Activated CD8-positive, alpha-beta T cell treated with anti-CD3 and anti-CD28 coated beads, Interleukin-2, amount 10 ng/mL, durations not matched to agents 7 days and 5 days (primary cell): ENCODE results near the gene PNMA6E. TPM values are rescaled to one million over a fixed set of nuclear protein-coding genes. Genes with fewer than 3 reads are reported as not detected.

Experiments used
- ATAC-seq: fragments of 150-1000 bp; cut with Tn5 transposase; one replicate; pipeline ENCODE4 v1.10.0; 2021; ENCODE audit warnings: moderate library complexity
- CTCF ChIA-PET: fragments of 350-600 bp; sonication (Branson Sonifier 250); formaldehyde crosslinking; loops from one replicate; lab custom pipeline; 2021; ENCODE audit warnings: antibody characterized with exemption; lab: Charles Lee
- POLR2A ChIA-PET: fragments of 350-600 bp; sonication (Branson Sonifier 250); formaldehyde crosslinking; loops from one replicate; lab custom pipeline; 2021; ENCODE audit warnings: antibody characterized with exemption; lab: Charles Lee
- DNase-seq: peaks from one replicate; pipeline ENCODE4 v3.0.0-alpha.2; 2020
- H3K27ac Mint-ChIP-seq: one replicate; pipeline ENCODE4 v1.8.0; 2021; ENCODE audit warnings: mild to moderate bottlenecking, mixed read lengths
- H3K27me3 Mint-ChIP-seq: one replicate; pipeline ENCODE4 v1.8.0; 2021; ENCODE audit warnings: low read depth, mixed read lengths
- H3K36me3 Mint-ChIP-seq: one replicate; pipeline ENCODE4 v1.8.0; 2021; ENCODE audit warnings: low read depth, mixed read lengths
- H3K4me1 Mint-ChIP-seq: one replicate; pipeline ENCODE4 v1.8.0; 2021; ENCODE audit warnings: low read depth, mixed read lengths
- H3K4me3 Mint-ChIP-seq: one replicate; pipeline ENCODE4 v1.8.0; 2021; ENCODE audit warnings: mild to moderate bottlenecking, mixed read lengths
- H3K9me3 Mint-ChIP-seq: one replicate; pipeline ENCODE4 v1.8.0; 2022; ENCODE audit warnings: mixed read lengths; ENCODE audit not compliant: insufficient read depth
- total RNA-seq, 2 experiments: library from RNA; stranded (reverse); gene quantifications; one replicate each; pipeline ENCODE4 v1.2.3, GENCODE V29; 2021

The PNMA6E gene
- not detected for total RNA-seq

GRCh38 chrX:153401133-153401764 is at the start of gene PNMA6E:
Gene PNMA6E (minus strand): TSS chrX:153401350. CDS start chrX:153398849, 2,501 bp downstream.
- POLR2A ChIA-PET, result no interaction called here
- CTCF ChIA-PET, result no interaction called here

DNA sequence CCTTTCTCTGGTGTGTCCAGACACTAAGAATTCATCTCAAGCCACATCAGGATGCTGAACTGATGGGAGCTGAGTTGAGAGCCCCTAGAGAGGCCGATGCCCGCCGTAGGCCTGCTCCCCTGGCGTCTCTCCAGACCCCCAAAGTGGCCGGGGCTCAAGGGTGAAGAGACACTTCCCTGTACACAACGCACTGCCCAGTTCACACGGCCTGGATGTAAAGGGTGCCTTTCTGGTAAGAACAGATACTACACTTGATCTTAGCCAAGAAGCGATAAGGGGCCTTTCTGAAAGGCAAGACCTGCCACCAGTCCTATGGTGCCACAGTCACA is 49.8 kb upstream of the PNMA6E start:
- ChIA-PET CTCF (no interaction called here), POLR2A (no interaction called here)
- Mint-ChIP-seq H3K27ac (no peak overlapping the region), H3K4me1 (no peaks in the 10 kb centered on the region), H3K9me3 (no peaks in the 10 kb centered on the region), H3K4me3 (no peak overlapping the region), H3K27me3 (no peaks in the 10 kb centered on the region), H3K36me3 (peaks cover 9% of the 10 kb centered on the region)
- no peak for DNase-seq
- ATAC-seq, result no peak

More at GRCh38 chrX:153401133-153401764, at the start of gene PNMA6E:
- Mint-ChIP-seq H3K4me1 (peaks cover 6% of the 10 kb centered on the region), H3K27me3 (peaks cover 5% of the 10 kb centered on the region), H3K9me3 (no peaks in the 10 kb centered on the region), H3K36me3 (no peaks in the 10 kb centered on the region), H3K4me3 (no peak within 1 kb of the TSS), H3K27ac (no peak within 1 kb of the TSS)
- DNase-seq, result no peak
- no peak for ATAC-seq

GRCh38 chrX:153450114-153450948 is 49.2 kb upstream of the PNMA6E start:
- CTCF ChIA-PET, result interaction anchor here (1.6 kb wide), 1 partner anchor 11 kb away, joined by 3 read pairs; no protein-coding TSS in a partner anchor
- Mint-ChIP-seq H3K27ac (no peak overlapping the region), H3K27me3 (no peaks in the 10 kb centered on the region), H3K36me3 (peaks cover 9% of the 10 kb centered on the region), H3K9me3 (no peaks in the 10 kb centered on the region), H3K4me1 (no peaks in the 10 kb centered on the region), H3K4me3 (no peak overlapping the region)
- POLR2A ChIA-PET, result no interaction called here
- DNase-seq (no peak), ATAC-seq (no peak)

- ATAC-seq, result no peak
- peaks cover 6% of the 10 kb centered on the region for H3K36me3 Mint-ChIP-seq
- no peaks in the 10 kb centered on the region for H3K4me1 Mint-ChIP-seq
- H3K27me3 Mint-ChIP-seq, result no peaks in the 10 kb centered on the region
- no peak overlapping the region for H3K4me3 Mint-ChIP-seq
- H3K27ac Mint-ChIP-seq, result no peak overlapping the region
- no peaks in the 10 kb centered on the region for H3K9me3 Mint-ChIP-seq
- CTCF ChIA-PET, result interaction anchor here (0.8 to 1.6 kb wide), 2 partner anchors 11 to 417 kb away, joined by 3 read pairs; no protein-coding TSS in a partner anchor
- POLR2A ChIA-PET, result no interaction called here
- no peak for DNase-seq
These were observed 48.4 kb upstream of the PNMA6E start for GRCh38 chrX:153449368-153450113.

DNA sequence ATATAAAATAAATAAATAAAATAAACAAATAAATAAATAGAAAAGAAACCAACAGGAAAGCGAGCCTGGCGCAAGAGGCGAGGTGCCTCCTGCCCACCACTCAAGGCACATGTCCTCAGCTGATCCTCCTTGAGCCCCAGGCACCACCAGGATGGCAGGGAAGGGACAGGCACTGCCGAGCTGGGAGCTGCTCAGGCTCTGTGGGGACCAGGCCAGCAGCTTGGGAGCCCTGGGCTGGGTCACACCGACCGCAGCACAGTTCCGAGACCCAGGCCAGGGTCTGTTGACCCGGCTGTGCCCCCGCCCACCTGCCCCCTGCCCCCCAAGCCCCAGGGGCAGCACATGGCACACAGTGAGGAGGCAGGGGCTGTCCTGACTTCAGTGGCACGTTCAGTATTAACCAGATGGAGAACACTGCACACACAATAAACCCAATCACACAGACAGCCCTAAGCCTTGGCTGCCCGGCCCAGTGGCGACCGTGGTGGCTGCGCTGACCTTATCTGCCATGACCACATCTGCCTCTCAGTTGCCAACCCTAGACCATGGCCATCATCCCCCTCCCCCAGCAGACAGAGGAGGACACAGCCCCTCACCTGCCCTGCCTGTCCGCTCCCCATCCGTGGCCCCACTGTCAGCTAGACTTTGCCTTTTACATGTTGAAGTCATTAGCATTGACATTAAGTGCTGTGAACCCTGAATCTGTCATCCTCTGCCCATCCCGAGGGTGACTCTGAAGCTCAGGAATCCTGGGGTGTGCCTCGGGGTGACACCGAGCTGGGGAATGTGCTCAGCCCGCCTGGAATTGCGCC is 47.6 kb upstream of the PNMA6E start:
- Mint-ChIP-seq H3K27me3 (no peaks in the 10 kb centered on the region), H3K36me3 (peaks cover 3% of the 10 kb centered on the region), H3K9me3 (no peaks in the 10 kb centered on the region), H3K4me3 (no peak overlapping the region), H3K4me1 (no peaks in the 10 kb centered on the region), H3K27ac (no peak overlapping the region)
- ChIA-PET CTCF (interaction anchor here (0.8 to 1.6 kb wide), 2 partner anchors 12 to 416 kb away, joined by 3 read pairs; no protein-coding TSS in a partner anchor), POLR2A (no interaction called here)
- no peak for ATAC-seq
- no peak for DNase-seq

- H3K27ac Mint-ChIP-seq, result no peak overlapping the region
- H3K4me1 Mint-ChIP-seq, result no peaks in the 10 kb centered on the region
- H3K27me3 Mint-ChIP-seq, result no peaks in the 10 kb centered on the region
- ChIA-PET POLR2A (interaction anchor here (0.6 kb wide), 1 partner anchor 258 kb away, joined by 3 read pairs; no protein-coding TSS in a partner anchor), CTCF (no interaction called here)
- H3K9me3 Mint-ChIP-seq, result no peaks in the 10 kb centered on the region
- H3K4me3 Mint-ChIP-seq, result no peak overlapping the region
- ATAC-seq (no peak), DNase-seq (no peak)
- H3K36me3 Mint-ChIP-seq, result peaks cover 3% of the 10 kb centered on the region
These were observed 46.4 kb upstream of the PNMA6E start for GRCh38 chrX:153447581-153447960.

DNA sequence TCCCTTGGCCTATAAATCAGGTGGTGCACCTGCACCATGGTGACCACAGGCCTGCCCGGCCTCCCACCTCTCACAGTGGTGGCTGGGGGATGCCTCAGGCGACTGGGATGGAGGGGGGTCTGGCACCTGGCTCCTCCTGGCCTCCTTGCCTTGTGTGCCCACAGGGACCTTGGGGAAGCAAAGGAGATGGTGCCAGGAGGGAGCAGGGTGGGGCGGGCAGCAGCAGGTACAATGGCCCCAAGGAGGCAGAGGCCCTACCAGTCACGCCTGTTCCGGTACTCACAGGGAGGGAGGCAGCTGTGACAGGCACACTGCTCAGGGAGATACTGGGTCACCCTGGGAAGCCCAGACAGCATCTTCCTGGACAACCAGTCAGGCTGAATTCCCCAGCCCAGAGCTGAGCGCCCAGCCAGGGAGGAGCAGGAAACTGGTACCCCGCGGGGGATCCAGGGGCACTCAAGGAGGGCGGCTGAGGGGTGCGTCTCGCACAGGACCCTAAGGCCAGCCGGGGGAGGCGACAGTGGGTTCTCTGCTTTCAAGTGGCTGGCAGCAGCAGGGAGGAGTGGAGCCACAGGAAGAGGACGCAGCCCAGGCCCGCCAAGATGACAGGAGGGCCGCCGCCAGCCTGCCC is 45.9 kb upstream of the PNMA6E start:
- DNase-seq, result no peak
- ChIA-PET POLR2A (interaction anchor here (0.6 kb wide), 1 partner anchor 257 kb away, joined by 3 read pairs; no protein-coding TSS in a partner anchor), CTCF (no interaction called here)
- H3K9me3 Mint-ChIP-seq, result no peaks in the 10 kb centered on the region
- ATAC-seq, result no peak
- H3K36me3 Mint-ChIP-seq, result peaks cover 3% of the 10 kb centered on the region
- H3K27me3 Mint-ChIP-seq, result no peaks in the 10 kb centered on the region
- no peak overlapping the region for H3K4me3 Mint-ChIP-seq
- no peaks in the 10 kb centered on the region for H3K4me1 Mint-ChIP-seq
- H3K27ac Mint-ChIP-seq, result no peak overlapping the region

- Mint-ChIP-seq H3K27ac (no peak overlapping the region), H3K27me3 (no peaks in the 10 kb centered on the region), H3K4me3 (no peak overlapping the region), H3K9me3 (no peaks in the 10 kb centered on the region), H3K4me1 (no peaks in the 10 kb centered on the region), H3K36me3 (peaks cover 3% of the 10 kb centered on the region)
- no peak for ATAC-seq
- no peak for DNase-seq
- CTCF ChIA-PET, result no interaction called here
- POLR2A ChIA-PET, result no interaction called here
These were observed 45.4 kb upstream of the PNMA6E start for GRCh38 chrX:153446636-153446936.

DNA sequence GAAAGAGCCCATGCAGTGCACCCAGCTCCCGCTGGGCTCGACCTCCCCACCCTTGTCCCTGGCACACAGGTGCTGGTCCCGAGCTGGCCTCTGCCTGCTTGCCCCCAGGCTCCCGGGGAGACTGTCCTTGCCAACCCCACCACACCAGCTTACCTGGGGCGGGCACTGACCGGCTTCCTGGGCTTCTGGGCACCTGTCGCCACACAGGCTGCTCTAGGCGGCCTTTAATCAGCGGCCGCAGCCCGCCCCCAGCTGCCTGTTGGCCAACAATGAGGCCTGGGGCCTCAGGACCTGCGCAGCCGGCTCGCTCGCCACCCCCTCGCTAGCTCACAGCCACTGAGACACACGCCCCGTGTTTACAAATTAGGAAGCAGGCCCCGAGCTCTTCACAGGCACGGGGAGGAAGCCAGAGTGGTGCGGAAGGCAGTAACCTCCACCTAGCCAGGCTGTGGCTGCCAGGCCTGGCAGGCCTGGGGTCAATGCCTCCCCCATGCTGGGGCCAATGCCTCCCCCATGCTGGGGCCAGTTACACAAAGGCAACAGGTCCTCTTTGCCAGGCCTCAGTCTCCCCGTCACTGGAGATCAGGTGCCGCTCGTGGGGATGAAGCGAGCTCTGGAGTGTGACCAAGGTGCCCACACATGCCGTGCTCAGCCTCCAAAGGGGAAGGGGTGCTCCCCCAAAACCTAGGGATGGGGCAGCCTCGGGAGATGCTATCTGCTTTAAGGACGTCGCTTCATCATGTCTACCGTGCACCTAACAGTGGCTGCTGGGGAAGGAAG is 44.9 kb upstream of the PNMA6E start, which contains the start of gene TREX2:
TREX2 (minus strand) TSS at position 201 of the 780 bp plus-strand sequence. CDS start 626 bp downstream, outside the sequence.
- ChIA-PET POLR2A (no interaction called here), CTCF (no interaction called here)
- Mint-ChIP-seq H3K27me3 (no peaks in the 10 kb centered on the region), H3K4me1 (no peaks in the 10 kb centered on the region), H3K4me3 (no peak within 1 kb of the TSS), H3K9me3 (no peaks in the 10 kb centered on the region), H3K27ac (no peak within 1 kb of the TSS), H3K36me3 (peaks cover 1% of the 10 kb centered on the region)
- ATAC-seq (no peak), DNase-seq (no peak)

- DNase-seq (no peak), ATAC-seq (no peak)
- ChIA-PET POLR2A (no interaction called here), CTCF (no interaction called here)
- Mint-ChIP-seq H3K36me3 (no peaks in the 10 kb centered on the region), H3K27ac (no peak overlapping the region), H3K9me3 (no peaks in the 10 kb centered on the region), H3K4me3 (no peak overlapping the region), H3K27me3 (no peaks in the 10 kb centered on the region), H3K4me1 (no peaks in the 10 kb centered on the region)
These were observed 44.1 kb upstream of the PNMA6E start for GRCh38 chrX:153445106-153445855.
